GM19395 (cell line): Measurements from ENCODE around the gene PIK3CD.

ENCODE experiments used
- ATAC-seq: cut with Tn5 transposase; IDR thresholded peaks from one replicate; pipeline ENCODE4 v1.9.1; 2021; ENCODE audit warnings: mild to moderate bottlenecking, moderate library complexity; ENCODE audit not compliant: unreplicated experiment

PIK3CD gene

GRCh38 chr1:9716404-9717192 is 65.1 kb downstream of the PIK3CD start:
- no peak for ATAC-seq

GRCh38 chr1:9717193-9718005 is 65.9 kb downstream of the PIK3CD start:
- ATAC-seq: peak; percentile 83

DNA sequence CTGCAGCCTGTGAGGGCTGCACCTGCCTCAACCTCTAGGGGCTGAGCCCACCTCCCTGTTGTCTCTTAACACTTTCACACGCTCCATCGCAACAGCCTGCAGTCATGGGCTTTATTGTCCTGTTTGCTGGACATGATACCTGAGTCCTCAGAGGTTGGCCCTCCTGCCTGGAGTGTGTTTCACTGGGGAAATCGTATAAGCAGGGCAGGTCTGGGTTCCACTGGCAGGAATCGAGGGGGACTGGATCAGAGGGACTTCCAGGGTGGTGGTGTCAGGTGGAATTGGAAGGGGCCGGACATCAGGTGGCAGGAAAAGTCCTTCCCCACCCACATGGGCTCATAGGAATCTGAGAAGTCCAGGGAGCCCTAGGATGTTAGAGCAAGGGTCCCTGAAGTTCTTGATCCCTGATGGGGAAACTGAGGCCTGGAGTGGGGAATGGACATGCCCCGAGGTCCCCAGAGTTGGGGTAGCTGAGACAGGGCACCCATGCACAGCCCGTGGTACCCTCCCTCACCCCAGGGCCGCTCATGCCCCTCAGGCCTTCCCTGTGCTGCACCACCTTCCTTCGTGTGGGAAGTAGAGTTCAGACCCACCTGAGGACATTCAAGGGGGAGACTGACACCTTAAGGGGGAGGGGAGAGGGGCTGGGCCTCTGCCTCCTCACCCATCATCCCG is 66.6 kb downstream of the PIK3CD start:
- no peak for ATAC-seq

GRCh38 chr1:9719978-9720722 is 68.6 kb downstream of the PIK3CD start:
- ATAC-seq: no peak

- ATAC-seq: no peak
Measured at GRCh38 chr1:9720785-9721605, 69.5 kb downstream of the PIK3CD start.

GRCh38 chr1:9721606-9722377 is 70.3 kb downstream of the PIK3CD start:
- no peak for ATAC-seq

DNA sequence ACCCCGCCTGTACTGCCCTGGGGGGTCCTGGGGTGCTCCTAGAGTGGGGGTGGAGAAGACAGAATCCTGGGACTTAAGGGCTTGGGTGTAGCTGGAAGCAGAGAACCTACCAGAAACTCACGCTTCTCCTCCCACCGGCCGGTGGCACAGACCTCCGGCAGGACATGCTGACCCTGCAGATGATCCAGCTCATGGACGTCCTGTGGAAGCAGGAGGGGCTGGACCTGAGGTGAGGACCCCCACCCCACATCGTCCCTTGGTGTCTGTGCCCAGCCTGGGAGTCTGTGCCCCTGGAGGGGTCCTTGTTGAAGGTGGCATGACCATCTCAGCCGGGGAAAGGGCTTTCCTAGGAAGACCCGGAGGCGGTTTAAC is 70.8 kb downstream of the PIK3CD start:
- ATAC-seq: no peak

GRCh38 chr1:9723068-9723805 is 71.7 kb downstream of the PIK3CD start:
- ATAC-seq: no peak

- ATAC-seq: no peak
Measured at GRCh38 chr1:9723926-9724325, 72.4 kb downstream of the PIK3CD start.

GRCh38 chr1:9724706-9725476 is 73.4 kb downstream of the PIK3CD start:
- ATAC-seq: no peak

DNA sequence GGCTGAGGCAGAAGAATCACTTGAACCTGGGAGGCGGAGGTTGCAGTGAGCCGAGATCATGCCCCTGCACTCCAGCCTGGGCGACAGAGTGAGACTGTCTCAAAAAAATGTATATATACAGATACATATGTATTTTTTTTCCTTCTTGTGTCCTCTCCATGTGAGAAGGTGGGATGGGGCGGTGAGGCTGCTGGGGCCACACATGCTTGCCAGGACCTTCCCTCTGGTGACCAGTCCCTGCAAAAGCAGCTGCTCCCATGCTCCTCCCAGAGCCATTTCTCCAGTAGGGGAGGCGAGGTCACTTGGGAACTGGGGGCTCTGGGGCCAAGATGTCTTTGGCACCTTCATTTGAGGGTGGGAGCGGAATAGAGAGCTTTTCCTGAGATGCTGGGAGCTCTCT is 74.9 kb downstream of the PIK3CD start:
- no peak for ATAC-seq

DNA sequence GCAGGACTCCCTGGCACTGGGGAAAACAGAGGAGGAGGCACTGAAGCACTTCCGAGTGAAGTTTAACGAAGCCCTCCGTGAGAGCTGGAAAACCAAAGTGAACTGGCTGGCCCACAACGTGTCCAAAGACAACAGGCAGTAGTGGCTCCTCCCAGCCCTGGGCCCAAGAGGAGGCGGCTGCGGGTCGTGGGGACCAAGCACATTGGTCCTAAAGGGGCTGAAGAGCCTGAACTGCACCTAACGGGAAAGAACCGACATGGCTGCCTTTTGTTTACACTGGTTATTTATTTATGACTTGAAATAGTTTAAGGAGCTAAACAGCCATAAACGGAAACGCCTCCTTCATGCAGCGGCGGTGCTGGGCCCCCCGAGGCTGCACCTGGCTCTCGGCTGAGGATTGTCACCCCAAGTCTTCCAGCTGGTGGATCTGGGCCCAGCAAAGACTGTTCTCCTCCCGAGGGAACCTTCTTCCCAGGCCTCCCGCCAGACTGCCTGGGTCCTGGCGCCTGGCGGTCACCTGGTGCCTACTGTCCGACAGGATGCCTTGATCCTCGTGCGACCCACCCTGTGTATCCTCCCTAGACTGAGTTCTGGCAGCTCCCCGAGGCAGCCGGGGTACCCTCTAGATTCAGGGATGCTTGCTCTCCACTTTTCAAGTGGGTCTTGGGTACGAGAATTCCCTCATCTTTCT is 75.5 kb downstream of the PIK3CD start:
- ATAC-seq: no peak

DNA sequence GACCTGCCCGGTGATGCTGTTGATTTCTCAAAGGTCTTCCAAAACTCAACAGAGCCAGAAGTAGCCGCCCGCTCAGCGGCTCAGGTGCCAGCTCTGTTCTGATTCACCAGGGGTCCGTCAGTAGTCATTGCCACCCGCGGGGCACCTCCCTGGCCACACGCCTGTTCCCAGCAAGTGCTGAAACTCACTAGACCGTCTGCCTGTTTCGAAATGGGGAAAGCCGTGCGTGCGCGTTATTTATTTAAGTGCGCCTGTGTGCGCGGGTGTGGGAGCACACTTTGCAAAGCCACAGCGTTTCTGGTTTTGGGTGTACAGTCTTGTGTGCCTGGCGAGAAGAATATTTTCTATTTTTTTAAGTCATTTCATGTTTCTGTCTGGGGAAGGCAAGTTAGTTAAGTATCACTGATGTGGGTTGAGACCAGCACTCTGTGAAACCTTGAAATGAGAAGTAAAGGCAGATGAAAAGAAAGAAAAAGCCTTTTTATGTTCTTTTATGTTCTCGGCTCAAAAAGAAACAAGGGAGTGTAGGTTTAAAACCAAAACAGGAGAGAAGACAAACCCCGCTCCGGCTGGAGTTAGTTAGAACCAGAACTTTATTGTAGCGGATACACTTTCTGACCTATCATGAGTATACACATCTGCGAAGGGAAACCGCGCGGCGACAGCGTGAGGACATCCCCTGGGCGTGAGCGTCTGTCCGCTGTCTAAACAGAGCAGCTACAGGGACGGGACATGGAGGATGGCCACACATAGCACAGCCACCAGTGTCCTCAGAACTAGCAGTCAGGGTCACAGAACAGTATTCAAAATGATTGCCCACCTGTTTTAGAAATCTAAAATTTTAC is 77.1 kb downstream of the PIK3CD start:
- no peak for ATAC-seq

DNA sequence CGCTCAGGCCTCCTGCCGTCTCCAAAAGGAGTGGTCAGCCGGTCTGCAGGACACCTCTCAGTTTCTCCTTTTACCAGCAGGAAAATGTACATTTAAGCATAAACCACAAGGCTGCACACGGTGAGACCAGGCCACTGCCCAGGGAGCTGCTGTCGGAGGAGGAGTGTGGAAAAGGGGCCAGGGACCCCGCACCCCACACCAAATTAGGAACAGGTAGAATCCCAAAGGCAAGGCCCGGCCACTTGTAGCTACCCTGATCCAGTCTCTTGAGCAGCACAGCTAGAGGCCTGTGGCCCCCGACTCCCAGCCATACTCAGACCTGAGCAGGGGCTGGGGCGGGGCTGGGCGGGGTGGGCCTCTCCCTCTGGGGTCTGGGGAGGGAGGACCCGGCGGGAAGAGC is 78.0 kb downstream of the PIK3CD start:
- no peak for ATAC-seq

- ATAC-seq: no peak
Measured at GRCh38 chr1:9730096-9730901, 78.8 kb downstream of the PIK3CD start.
